Lower leg skin (tissue), 4 donors: Measurements from ENCODE around the gene PMPCA. TPM values are rescaled to one million over a fixed set of nuclear protein-coding genes. Genes with fewer than 3 reads are reported as not detected.

ENCODE experiments used
- DNase-seq, 2 donors: peaks; one replicate each; pipeline ENCODE4 v3.0.0-alpha.2; 2019; ENCODE audit warnings: low spot score in 2 of 2
- H3K4me3 ChIP-seq: fragments of 200-600 bp; sonication (generic); 2 replicates; pipeline ENCODE4 v1.5.1; 2017; ENCODE audit warnings: mild to moderate bottlenecking, low read depth; ENCODE audit not compliant: poor library complexity, severe bottlenecking
- POLR2A ChIP-seq, 2 donors: fragments of 450-650 bp; IDR thresholded peaks; one replicate each; pipeline ENCODE4 v1.6.1; 2016 to 2017; ENCODE audit warnings: antibody characterized with exemption in 2 of 2, mild to moderate bottlenecking in 1 of 2, moderate library complexity in 1 of 2
- WGBS, 2 donors: methylation state at CpG; one replicate each; pipeline ENCODE4 v1.1.5; 2018; 5-methylcytosine and 5-hydroxymethylcytosine counted together
- intact Hi-C: fragments of 100-400 bp; cut with DNase I; formaldehyde crosslinking; loops from one replicate; pipeline ENCODE4 v1.15.0; 2023; ENCODE audit warnings: low total_unique reads
- total RNA-seq, 4 donors: library from RNA; depleted of rRNA; stranded (reverse); fragments of >200 nt; gene quantifications; one replicate each; pipeline ENCODE4 v1.1.0, GENCODE V29; 2016
- TF ChIP-seq, protein P1 (sequence below), 3 donors: fragments of 450-650 bp; IDR thresholded peaks; one replicate each; pipeline ENCODE4 v1.5.1; 2016; ENCODE audit warnings: antibody characterized with exemption in 3 of 3, mild to moderate bottlenecking in 3 of 3, moderate library complexity in 2 of 3

PMPCA gene
- total RNA-seq, 4 donors from 2014 or later, result 35.9 to 59.6 (median 38.1) TPM

GRCh38 chr9:136377341-136378169, 32.9 kb upstream of the PMPCA start:
- intact Hi-C loops, result no loop called here
- no peak overlapping the region for H3K4me3 ChIP-seq
- DNase-seq, result no peak
- WGBS, 2 donors, result 78 to 79% methylated on average over 24 to 26 of the region's 32 CpGs
- TF ChIP-seq, protein P1, sequence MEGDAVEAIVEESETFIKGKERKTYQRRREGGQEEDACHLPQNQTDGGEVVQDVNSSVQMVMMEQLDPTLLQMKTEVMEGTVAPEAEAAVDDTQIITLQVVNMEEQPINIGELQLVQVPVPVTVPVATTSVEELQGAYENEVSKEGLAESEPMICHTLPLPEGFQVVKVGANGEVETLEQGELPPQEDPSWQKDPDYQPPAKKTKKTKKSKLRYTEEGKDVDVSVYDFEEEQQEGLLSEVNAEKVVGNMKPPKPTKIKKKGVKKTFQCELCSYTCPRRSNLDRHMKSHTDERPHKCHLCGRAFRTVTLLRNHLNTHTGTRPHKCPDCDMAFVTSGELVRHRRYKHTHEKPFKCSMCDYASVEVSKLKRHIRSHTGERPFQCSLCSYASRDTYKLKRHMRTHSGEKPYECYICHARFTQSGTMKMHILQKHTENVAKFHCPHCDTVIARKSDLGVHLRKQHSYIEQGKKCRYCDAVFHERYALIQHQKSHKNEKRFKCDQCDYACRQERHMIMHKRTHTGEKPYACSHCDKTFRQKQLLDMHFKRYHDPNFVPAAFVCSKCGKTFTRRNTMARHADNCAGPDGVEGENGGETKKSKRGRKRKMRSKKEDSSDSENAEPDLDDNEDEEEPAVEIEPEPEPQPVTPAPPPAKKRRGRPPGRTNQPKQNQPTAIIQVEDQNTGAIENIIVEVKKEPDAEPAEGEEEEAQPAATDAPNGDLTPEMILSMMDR (IDR thresholded peaks at IDR 0.05), result no peak
- no peak for TF ChIP-seq POLR2A (IDR thresholded peaks at IDR 0.05)

GRCh38 chr9:136378170-136379002, 32.1 kb upstream of the PMPCA start:
- intact Hi-C loops, result no loop called here
- no peak for TF ChIP-seq POLR2A (IDR thresholded peaks at IDR 0.05)
- TF ChIP-seq, protein P1 (IDR thresholded peaks at IDR 0.05), result no peak
- no peak overlapping the region for H3K4me3 ChIP-seq
- no peak for DNase-seq
- 86 to 89% methylated on average over 17 to 23 of the region's 28 CpGs for WGBS, 2 donors

- 83 to 89% methylated on average over 13 to 16 of the region's 18 CpGs for WGBS, 2 donors
- intact Hi-C loops, result no loop called here
- DNase-seq, result no peak
- H3K4me3 ChIP-seq, result no peak overlapping the region
- no peak for TF ChIP-seq POLR2A (IDR thresholded peaks at IDR 0.05)
- TF ChIP-seq, protein P1 (IDR thresholded peaks at IDR 0.05), result no peak
Measured at GRCh38 chr9:136379003-136379287, 31.5 kb upstream of the PMPCA start.

DNA sequence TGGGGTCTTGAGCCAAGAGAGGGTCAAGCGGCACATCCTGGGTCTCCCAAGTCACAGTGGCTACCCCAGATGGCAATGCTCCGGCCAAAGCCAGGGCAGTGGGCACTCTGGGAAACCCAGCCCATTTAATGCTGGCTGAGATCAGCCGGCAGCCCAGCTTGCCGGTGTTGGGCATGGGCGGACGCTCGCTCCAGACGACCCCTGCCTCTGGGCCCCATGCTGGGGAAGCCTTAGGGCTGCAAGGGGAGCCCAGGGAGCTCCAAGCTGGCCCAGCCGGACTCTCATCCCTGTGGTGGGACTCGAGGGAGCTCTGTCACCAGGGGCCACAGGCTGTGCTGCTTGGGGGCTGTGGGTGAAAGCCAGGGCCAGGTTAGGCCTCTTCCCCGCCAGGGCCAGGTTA, 31.1 kb upstream of the PMPCA start:
- TF ChIP-seq, protein P1 (IDR thresholded peaks at IDR 0.05), result no peak
- no peak for TF ChIP-seq POLR2A (IDR thresholded peaks at IDR 0.05)
- 82 to 93% methylated on average over 5 to 7 of the region's 11 CpGs for WGBS, 2 donors
- DNase-seq, result no peak
- intact Hi-C loops, result no loop called here
- H3K4me3 ChIP-seq, result no peak overlapping the region

- 76 to 89% methylated on average over 4 to 11 of the region's 11 CpGs for WGBS, 2 donors
- intact Hi-C loops, result no loop called here
- no peak for DNase-seq
- TF ChIP-seq, protein P1 (IDR thresholded peaks at IDR 0.05), result no peak
- no peak for TF ChIP-seq POLR2A (IDR thresholded peaks at IDR 0.05)
- H3K4me3 ChIP-seq, result no peak overlapping the region
Measured at GRCh38 chr9:136379891-136380290, 30.6 kb upstream of the PMPCA start.
